ENCODE measurements around the gene CEP44.

DNA sequence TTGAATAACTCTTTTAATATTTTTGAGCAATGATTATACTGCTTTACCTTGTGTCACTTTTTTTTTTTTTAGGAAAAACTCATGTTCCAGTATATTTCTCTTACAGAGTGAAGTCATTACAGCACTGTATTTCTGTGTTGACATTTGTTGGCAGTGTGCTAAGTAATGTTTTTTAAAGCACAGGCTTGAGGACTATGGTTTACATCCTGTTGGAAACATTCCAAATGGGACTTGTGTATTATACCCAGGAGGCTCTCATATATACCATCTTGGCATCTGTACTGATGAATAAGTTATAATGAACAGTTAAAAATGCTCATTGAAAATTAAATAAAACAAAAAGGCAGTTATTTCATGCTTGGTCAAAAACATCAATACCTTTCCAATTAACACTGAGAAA lies 33.8 kb downstream of the CEP44 start:
- TF ChIP-seq EZH2 (IDR thresholded peaks at IDR 0.05; ENCODE audit: low read length, missing control alignments): no peak
- TF ChIP-seq, protein P1, sequence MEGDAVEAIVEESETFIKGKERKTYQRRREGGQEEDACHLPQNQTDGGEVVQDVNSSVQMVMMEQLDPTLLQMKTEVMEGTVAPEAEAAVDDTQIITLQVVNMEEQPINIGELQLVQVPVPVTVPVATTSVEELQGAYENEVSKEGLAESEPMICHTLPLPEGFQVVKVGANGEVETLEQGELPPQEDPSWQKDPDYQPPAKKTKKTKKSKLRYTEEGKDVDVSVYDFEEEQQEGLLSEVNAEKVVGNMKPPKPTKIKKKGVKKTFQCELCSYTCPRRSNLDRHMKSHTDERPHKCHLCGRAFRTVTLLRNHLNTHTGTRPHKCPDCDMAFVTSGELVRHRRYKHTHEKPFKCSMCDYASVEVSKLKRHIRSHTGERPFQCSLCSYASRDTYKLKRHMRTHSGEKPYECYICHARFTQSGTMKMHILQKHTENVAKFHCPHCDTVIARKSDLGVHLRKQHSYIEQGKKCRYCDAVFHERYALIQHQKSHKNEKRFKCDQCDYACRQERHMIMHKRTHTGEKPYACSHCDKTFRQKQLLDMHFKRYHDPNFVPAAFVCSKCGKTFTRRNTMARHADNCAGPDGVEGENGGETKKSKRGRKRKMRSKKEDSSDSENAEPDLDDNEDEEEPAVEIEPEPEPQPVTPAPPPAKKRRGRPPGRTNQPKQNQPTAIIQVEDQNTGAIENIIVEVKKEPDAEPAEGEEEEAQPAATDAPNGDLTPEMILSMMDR (conservative IDR thresholded peaks at IDR 0.05 in 1 of 2, IDR thresholded peaks at IDR 0.05 in 1 of 2; ENCODE audit: low read depth in 1 of 2, low read length in 2 of 2): no peak
